ENCODE results near the gene PLGLB1. TPM values are rescaled to one million over a fixed set of nuclear protein-coding genes. Genes with fewer than 3 reads are reported as not detected.

Gene PLGLB1
- 0.93 and 2.0 TPM in 2 replicates for total RNA-seq

DNA sequence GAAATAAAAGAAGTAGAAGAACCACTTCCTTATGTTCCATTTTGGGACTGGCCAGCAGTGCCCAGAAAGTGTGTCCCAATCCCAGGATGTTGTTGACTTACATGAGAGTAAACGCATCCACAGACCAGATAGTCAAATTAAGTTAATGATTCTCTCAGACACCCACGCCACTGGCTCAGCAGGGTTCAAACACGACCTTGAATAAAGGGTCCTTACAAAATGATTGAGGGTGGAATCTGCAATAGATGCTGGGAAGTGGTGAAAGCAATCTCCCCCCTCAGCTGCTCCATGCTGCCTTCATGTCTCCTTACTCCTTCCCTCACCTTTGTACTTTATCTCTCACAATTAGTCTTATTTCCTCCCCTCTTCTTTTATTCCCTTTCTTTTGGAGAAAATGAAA, at the start of gene PLGLB1:
TSS of gene PLGLB1 (minus strand) at position 101 of the 400 bp plus-strand sequence. CDS start at position 40, 61 bp downstream.

Other genes with a start within 250 kb of the PLGLB1 start
- gene CD8A, start 230.9 kb downstream of the PLGLB1 start, total RNA-seq, result not detected in 2 replicates
- not detected in 2 replicates for gene CD8B, start 160.0 kb downstream of the PLGLB1 start, total RNA-seq
- 0.77 and 1.2 TPM in 2 replicates for gene RGPD1, start 79.7 kb downstream of the PLGLB1 start, total RNA-seq

Measured in pericardium fibroblast (primary cell).